GM21786 (cell line): ENCODE results near the gene ASPG.

Source experiments
- ATAC-seq: cut with Tn5 transposase; IDR thresholded peaks from one replicate; pipeline ENCODE4 v1.9.1; 2021; ENCODE audit not compliant: unreplicated experiment

Gene ASPG

GRCh38 chr14:104075530-104076151 lies 9.9 kb upstream of the ASPG start:
- ATAC-seq = no peak

GRCh38 chr14:104076743-104077142 lies 8.8 kb upstream of the ASPG start:
- ATAC-seq = no peak

GRCh38 chr14:104078031-104078455 lies 7.5 kb upstream of the ASPG start:
- peak; percentile 88 for ATAC-seq

- ATAC-seq = no peak
Measured at GRCh38 chr14:104080376-104081260, 4.9 kb upstream of the ASPG start.

- no peak for ATAC-seq
Measured at GRCh38 chr14:104081261-104081835, 4.2 kb upstream of the ASPG start.

GRCh38 chr14:104081951-104082464 lies 3.5 kb upstream of the ASPG start:
- ATAC-seq = no peak

- ATAC-seq = no peak
Measured at GRCh38 chr14:104082807-104083206, 2.7 kb upstream of the ASPG start.

GRCh38 chr14:104084251-104085002 lies 1.1 kb upstream of the ASPG start:
- no peak for ATAC-seq

- ATAC-seq = no peak
Measured at GRCh38 chr14:104085889-104086201, 345 bp downstream of the ASPG start.

GRCh38 chr14:104086210-104086660 lies 735 bp downstream of the ASPG start:
- no peak for ATAC-seq

- ATAC-seq = no peak
Measured at GRCh38 chr14:104086661-104087461, 1.4 kb downstream of the ASPG start.

- no peak for ATAC-seq
Measured at GRCh38 chr14:104087505-104087904, 2.0 kb downstream of the ASPG start.

GRCh38 chr14:104087981-104088850 lies 2.7 kb downstream of the ASPG start:
- no peak for ATAC-seq

- no peak for ATAC-seq
Measured at GRCh38 chr14:104090071-104090748, 4.7 kb downstream of the ASPG start.

GRCh38 chr14:104091061-104091926 lies 5.8 kb downstream of the ASPG start:
- no peak for ATAC-seq

GRCh38 chr14:104091927-104092771 lies 6.6 kb downstream of the ASPG start:
- ATAC-seq = no peak

- no peak for ATAC-seq
Measured at GRCh38 chr14:104092931-104093365, 7.4 kb downstream of the ASPG start.
